NCI-H2029 (cell line): ENCODE measurements around the gene HSPA12A.

ENCODE experiments used
- DNase-seq: peaks from one replicate; lab custom pipeline; 2025; lab: John Stamatoyannopoulos, UW

The HSPA12A gene

GRCh38 chr10:116668018-116668417 lies 74.3 kb downstream of the HSPA12A start:
- DNase-seq = no peak

DNA sequence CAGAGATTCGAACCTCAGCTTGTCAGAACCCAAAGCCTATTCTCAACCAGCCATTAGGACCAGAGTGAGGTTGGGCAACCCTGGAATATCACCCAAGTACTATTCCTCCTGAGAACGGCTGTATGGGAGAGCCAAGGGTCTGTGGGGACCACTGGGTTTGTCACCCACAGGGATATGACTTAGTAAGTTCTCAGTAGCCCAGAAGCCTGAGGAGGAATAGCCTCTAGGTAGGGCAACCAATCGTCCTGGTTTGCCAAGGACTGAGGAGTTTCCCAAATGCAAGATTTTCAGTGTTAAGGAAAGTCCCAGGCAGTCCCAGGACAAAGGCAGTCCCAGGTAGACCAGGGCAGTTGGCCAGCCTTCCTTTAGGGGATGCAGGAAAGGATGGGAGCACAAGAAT lies 74.9 kb downstream of the HSPA12A start:
- DNase-seq = no peak

- no peak for DNase-seq
Observed at GRCh38 chr10:116665541-116666125, 76.7 kb downstream of the HSPA12A start.

DNA sequence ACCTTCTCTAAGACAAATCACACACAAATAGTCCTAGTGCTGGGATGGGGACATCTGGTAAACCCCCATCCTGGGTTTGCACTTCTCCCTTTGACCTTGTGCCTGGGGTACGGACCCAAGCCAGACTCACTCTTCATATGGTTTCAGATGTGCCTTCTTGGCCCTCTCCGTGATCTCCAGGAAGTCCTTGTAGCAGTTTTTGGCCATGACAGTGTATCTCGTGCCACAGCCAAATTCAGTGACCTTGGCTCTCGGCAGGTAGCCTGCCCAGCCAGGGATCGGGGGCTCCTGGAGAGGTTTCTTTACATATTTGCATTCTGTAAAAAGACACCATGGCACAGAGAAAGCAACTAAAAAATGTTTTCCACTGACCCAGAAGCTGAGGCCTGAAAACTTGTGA lies 77.7 kb downstream of the HSPA12A start:
- no peak for DNase-seq

GRCh38 chr10:116663342-116663741 lies 79.0 kb downstream of the HSPA12A start:
- DNase-seq = no peak

- no peak for DNase-seq
Observed at GRCh38 chr10:116660860-116661259, 81.5 kb downstream of the HSPA12A start.

- no peak for DNase-seq
Observed at GRCh38 chr10:116659049-116659670, 83.2 kb downstream of the HSPA12A start.

- DNase-seq = no peak
Observed at GRCh38 chr10:116657863-116658551, 84.4 kb downstream of the HSPA12A start.

GRCh38 chr10:116656044-116656443 lies 86.3 kb downstream of the HSPA12A start:
- no peak for DNase-seq

GRCh38 chr10:116655568-116655967 lies 86.8 kb downstream of the HSPA12A start:
- DNase-seq = no peak

DNA sequence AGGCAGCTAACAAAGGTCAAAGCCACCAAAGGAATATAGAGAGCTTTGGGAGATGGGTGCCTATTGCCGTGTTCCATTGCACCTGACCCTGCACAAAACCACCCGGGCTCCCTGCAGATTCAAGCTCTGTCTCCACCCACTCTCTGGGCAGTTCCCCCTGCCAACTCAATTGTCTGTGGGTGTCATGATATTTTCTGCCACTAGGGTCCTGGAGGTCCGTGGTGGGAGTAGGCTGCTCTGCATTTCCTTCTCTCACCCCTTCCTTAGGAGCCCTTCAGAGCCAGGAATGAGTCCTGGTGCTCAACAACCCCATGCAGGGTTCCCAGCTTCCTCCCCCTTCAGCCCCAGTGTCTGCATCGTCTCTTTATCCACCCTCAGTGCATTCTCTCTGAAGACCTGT lies 87.5 kb downstream of the HSPA12A start:
- DNase-seq = no peak

DNA sequence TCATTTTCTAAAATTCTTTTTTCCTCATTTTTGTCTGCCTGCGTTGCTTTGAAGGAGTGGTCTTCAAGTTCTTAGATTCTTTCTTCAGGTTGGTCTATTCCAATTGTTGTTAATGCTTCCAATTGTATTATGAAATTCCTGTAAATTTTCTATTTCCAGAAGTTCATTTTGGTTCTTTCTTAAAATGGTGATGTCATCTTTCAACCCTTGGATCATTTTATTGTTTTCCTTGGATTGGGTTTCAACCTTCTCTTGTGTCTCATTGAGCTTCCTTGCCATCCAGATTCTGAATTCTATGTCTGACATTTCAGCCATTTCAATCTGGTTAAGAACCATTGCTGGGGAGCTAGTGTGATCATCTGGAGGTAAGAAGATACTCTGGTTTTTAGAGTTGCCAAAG lies 88.5 kb downstream of the HSPA12A start:
- DNase-seq = no peak

GRCh38 chr10:116648903-116649302 lies 93.5 kb downstream of the HSPA12A start:
- DNase-seq = no peak

DNA sequence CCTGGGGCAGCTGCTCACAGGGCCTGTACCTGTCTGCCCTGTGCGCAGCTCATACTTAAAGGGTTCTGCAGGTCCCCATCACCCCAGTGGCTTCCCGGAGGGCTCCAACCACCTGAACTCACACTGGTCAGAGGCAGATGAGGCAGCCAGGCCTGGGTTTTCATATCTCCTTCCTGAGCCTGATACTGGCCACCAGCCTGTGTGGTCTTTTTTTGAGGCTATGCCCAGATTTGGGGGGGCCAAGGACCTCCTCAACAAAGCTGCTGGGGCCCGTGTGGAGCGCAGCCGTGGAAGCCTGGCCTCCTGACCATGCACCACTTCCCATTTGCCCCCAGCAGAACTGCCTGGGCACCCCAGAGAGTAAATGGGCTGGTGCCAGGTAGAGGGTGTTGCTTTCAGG lies 95.9 kb downstream of the HSPA12A start:
- DNase-seq = no peak

DNA sequence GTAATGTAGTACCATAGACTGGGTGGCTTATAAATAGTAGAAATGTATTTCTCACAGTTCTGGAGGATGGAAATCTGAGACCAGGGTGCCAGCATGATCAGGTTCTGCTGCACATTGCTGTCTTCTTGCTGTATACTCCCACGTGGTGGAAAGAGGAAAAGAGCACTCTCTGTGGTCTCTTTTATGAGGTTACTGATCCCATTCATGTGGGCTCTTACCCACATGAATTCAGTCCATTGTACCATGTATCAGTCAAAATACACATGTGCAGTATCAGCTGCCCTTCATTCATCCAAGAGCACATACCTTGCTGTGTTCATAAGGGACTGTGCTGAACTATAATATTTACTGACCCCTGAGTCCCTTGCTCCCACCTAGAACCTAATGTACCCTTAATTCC lies 104.5 kb downstream of the HSPA12A start:
- DNase-seq = no peak

- DNase-seq = no peak
Observed at GRCh38 chr10:116636976-116637375, 105.4 kb downstream of the HSPA12A start.

DNA sequence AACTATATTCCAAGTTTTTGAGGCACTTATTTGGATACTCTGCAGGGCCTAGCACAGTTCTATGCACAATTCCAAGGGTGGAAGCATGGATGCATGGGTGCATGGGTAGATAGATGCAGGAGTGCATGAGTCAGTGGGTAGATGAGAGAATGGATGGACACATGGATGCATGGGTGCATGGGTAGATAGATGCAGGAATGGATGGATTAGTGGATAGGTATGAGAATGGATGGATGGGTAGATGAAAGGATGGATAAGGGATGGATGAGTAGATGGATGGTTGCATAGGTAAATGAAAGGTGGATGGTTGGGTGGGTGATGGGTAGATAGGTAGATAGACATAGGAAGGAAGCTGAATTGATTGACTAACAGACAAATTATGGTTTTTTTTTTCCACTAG lies 106.0 kb downstream of the HSPA12A start:
- no peak for DNase-seq

DNA sequence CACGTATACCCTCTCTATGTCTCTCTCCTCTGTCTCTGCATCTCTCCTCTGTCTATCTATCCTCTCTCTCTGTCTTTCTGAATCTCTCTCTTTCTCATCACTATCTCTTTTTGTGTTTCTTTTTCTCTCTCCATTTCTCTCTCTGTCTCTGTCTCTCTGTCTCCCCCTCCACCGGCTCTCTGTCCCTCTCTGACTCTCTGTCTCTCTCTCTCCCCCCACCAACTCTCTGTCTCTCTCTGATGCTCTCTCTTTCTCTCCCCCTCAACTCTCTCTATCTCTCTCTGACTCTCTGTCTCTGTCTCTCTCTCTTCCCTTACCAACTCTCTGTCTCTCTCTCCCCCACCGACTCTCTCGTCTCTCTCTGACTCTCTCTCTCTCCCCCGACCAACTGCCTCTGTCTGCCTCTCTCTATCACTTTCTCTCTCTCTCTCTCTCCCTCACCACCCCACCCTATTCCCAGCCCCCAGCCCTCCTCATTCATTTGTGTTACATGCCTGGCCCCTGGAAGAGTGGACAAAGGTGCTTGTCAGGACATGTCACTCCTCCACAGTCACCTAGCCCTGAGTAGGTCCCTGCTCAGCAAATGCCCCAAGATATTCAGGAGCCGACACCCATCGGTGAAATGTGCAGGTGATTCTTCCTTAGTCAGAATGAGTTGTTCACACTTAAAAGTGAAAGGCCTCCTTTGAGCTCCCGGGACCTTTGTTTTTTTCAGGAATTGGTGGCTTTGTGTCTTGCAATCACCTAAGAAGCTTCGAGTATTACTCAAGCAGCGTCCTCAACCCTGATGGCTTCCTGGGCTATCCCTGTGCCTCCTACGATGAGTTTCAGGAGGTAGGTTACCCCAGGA lies 108.0 kb downstream of the HSPA12A start:
- DNase-seq = no peak

- DNase-seq = no peak
Observed at GRCh38 chr10:116633216-116633600, 109.2 kb downstream of the HSPA12A start.

- no peak for DNase-seq
Observed at GRCh38 chr10:116632596-116633215, 109.7 kb downstream of the HSPA12A start.

GRCh38 chr10:116631871-116632295 lies 110.5 kb downstream of the HSPA12A start:
- DNase-seq = no peak

- no peak for DNase-seq
Observed at GRCh38 chr10:116630020-116630419, 112.3 kb downstream of the HSPA12A start.
